Measurements from ENCODE around the gene C2CD4C. TPM values are rescaled to one million over a fixed set of nuclear protein-coding genes. Genes with fewer than 3 reads are reported as not detected.

Gene C2CD4C
- total and polyA plus RNA-seq, 2 experiments from 2014 or later, result 2.1 to 12.5 TPM

- TF ChIP-seq ZNF462 (CRISPR knock-in tag; IDR thresholded peaks at IDR 0.05), result no peak
These were observed 7.5 kb upstream of the C2CD4C start (continued) for GRCh38 chr19:416416-416815.

DNA sequence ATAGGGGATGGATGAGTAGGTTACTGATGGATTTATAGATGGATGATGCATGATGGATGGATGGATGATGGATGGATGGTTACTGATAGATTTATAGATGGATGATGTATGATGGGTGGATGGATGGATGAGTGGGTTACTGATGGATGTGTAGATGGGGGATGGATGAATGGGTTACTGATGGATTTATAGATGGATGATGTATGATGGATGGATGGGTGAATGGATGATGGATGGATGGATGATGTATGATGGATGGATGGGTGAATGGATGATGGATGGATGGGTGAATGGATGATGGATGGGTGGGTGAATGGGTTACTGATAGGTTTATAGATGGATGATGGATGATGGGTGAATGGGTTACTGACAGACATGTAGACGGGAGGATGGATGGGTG lies 6.3 kb upstream of the C2CD4C start:
- no peaks in the 10 kb centered on the region for H3K36me3 ChIP-seq (ENCODE audit: insufficient read depth)
- no peak overlapping the region for H3K4me2 ChIP-seq
- Mint-ChIP-seq H3K4me3 (no peak overlapping the region), H3K4me1 (peaks cover 10% of the 10 kb centered on the region), H3K27me3 (ENCODE audit: insufficient read depth, low read depth, poor library complexity) (peaks cover 9% of the 10 kb centered on the region), H3K27ac (no peak overlapping the region), H3K9me3 (peaks cover 6% of the 10 kb centered on the region; the same call in 2 of the 3 replicates), H3K36me3 (ENCODE audit: low read depth) (peaks cover 3% of the 10 kb centered on the region; the same call in 1 of the 3 replicates)
- H3K4me1 ChIP-seq (ENCODE audit: insufficient read depth), result peaks cover 11% of the 10 kb centered on the region; the same call in 1 of the 2 replicates
- ATAC-seq (no peak), DNase-seq (ENCODE audit: low spot score) (no peak)
- H3K4me3 ChIP-seq, result no peak overlapping the region
- H3K27me3 ChIP-seq (ENCODE audit: insufficient read depth), result peaks cover 1% of the 10 kb centered on the region; the same call in 1 of the 2 replicates
- no peaks in the 10 kb centered on the region for H4K20me1 ChIP-seq (replicated peaks; ENCODE audit: insufficient read depth)
- H3K79me2 ChIP-seq (replicated peaks; ENCODE audit: insufficient read depth), result no peaks in the 10 kb centered on the region
- no peaks in the 10 kb centered on the region for H3K9me2 ChIP-seq (ENCODE audit: insufficient read depth)
- no peak overlapping the region for H3K27ac ChIP-seq (ENCODE audit: low read depth)
- no peak overlapping the region for H2AFZ ChIP-seq
- 0 out of 2 replicates have a peak, but pooled peaks cover 2% of the 10 kb centered on the region for H3F3A ChIP-seq (replicated peaks; ENCODE audit: low read depth)
- TF ChIP-seq NANOG (IDR thresholded peaks at IDR 0.05; ENCODE audit: borderline replicate concordance) (no peak), EZH2phosphoT487 (IDR thresholded peaks at IDR 0.05; ENCODE audit: unreplicated experiment) (no peak), ZNF114 (CRISPR knock-in tag; IDR thresholded peaks at IDR 0.05) (no peak), REST (IDR thresholded peaks at IDR 0.05; ENCODE audit: unreplicated experiment) (no peak), CREB1 (CRISPR knock-in tag; IDR thresholded peaks at IDR 0.05; ENCODE audit: low read depth) (no peak), CTCF (conservative IDR thresholded peaks at IDR 0.05; ENCODE audit: low read depth in 2 of 2) (no peak), STAT1 (IDR thresholded peaks at IDR 0.05; ENCODE audit: unreplicated experiment) (no peak), POLR2AphosphoS5 (IDR thresholded peaks at IDR 0.05; ENCODE audit: low read depth) (no peak), ETS1 (IDR thresholded peaks at IDR 0.05) (no peak), JUNB (IDR thresholded peaks at IDR 0.05; ENCODE audit: unreplicated experiment) (no peak), ZNF331 (CRISPR knock-in tag; IDR thresholded peaks at IDR 0.05; ENCODE audit: low read depth) (no peak)
